ENCODE data around the gene FOXF2. TPM values are rescaled to one million over a fixed set of nuclear protein-coding genes. Genes with fewer than 3 reads are reported as not detected.

Gene FOXF2
- total RNA-seq, 1 experiment from 2014 or later, result not detected

GRCh38 chr6:1420382-1420781 lies 31.0 kb downstream of the FOXF2 start:
- intact Hi-C loops (cut with micrococcal nuclease), result no loop called here
- no TSS peak for BruUV-seq (replicated peaks)
- CTCF ChIA-PET, result no interaction called here

GRCh38 chr6:1422290-1422689 lies 32.9 kb downstream of the FOXF2 start:
- H3F3A ChIP-seq (ENCODE audit: low read length, unreplicated experiment), result no peaks in the 10 kb centered on the region
- intact Hi-C loops (cut with micrococcal nuclease), result no loop called here
- no peaks in the 10 kb centered on the region for H3K9me2 ChIP-seq (replicated peaks; ENCODE audit: low read length)
- H2AFZ ChIP-seq (ENCODE audit: low read length), result no peak overlapping the region
- H3K9me3 ChIP-seq (ENCODE audit: low read length), result no peaks in the 10 kb centered on the region
- no TSS peak for BruUV-seq (replicated peaks)
- H3K27ac ChIP-seq (ENCODE audit: low read length), result no peak overlapping the region
- peak; percentile 46 for DNase-seq
- no peak for TF ChIP-seq EZH2 (IDR thresholded peaks at IDR 0.05; ENCODE audit: low read length, unreplicated experiment)
- TF ChIP-seq CTCF (conservative IDR thresholded peaks at IDR 0.05; ENCODE audit: low read depth, low read length), result no peak
- no peak for TF ChIP-seq EZH2phosphoT487 (IDR thresholded peaks at IDR 0.05; ENCODE audit: borderline replicate concordance, low read length)
- no peaks in the 10 kb centered on the region for H3K79me2 ChIP-seq (ENCODE audit: low read length)
- H3K4me2 ChIP-seq (ENCODE audit: low read length), result no peak overlapping the region
- H3K4me3 ChIP-seq (ENCODE audit: low read length), result no peak overlapping the region
- peak; percentile 68 for ATAC-seq
- H3K27me3 ChIP-seq (ENCODE audit: low read length), result peaks cover 28% of the 10 kb centered on the region
- POLR2A ChIA-PET (ENCODE audit: unreplicated experiment), result no interaction called here
- CTCF ChIA-PET, result interaction anchor here (0.7 to 0.9 kb wide), 2 partner anchors 14 to 41 kb away, joined by 4 to 5 read pairs; no protein-coding TSS in a partner anchor
- no peaks in the 10 kb centered on the region for H3K4me1 ChIP-seq (ENCODE audit: insufficient read depth, low read length)
- no peak overlapping the region for H3K9ac ChIP-seq (ENCODE audit: low read length)
- H3K36me3 ChIP-seq (ENCODE audit: low read depth, low read length), result no peaks in the 10 kb centered on the region
- H4K20me1 ChIP-seq (ENCODE audit: low read length), result no peaks in the 10 kb centered on the region

More at GRCh38 chr6:1420382-1420781, 31.0 kb downstream of the FOXF2 start:
- Histone ChIP-seq H3F3A (ENCODE audit: low read length, unreplicated experiment) (no peaks in the 10 kb centered on the region), H2AFZ (ENCODE audit: low read length) (no peak overlapping the region), H3K79me2 (ENCODE audit: low read length) (no peaks in the 10 kb centered on the region), H4K20me1 (ENCODE audit: low read length) (no peaks in the 10 kb centered on the region), H3K4me1 (ENCODE audit: insufficient read depth, low read length) (no peaks in the 10 kb centered on the region), H3K27me3 (ENCODE audit: low read length) (peaks cover 18% of the 10 kb centered on the region), H3K9ac (ENCODE audit: low read length) (no peak overlapping the region), H3K9me2 (replicated peaks; ENCODE audit: low read length) (no peaks in the 10 kb centered on the region), H3K27ac (ENCODE audit: low read length) (no peak overlapping the region), H3K4me2 (ENCODE audit: low read length) (no peak overlapping the region), H3K4me3 (ENCODE audit: low read length) (no peak overlapping the region), H3K36me3 (ENCODE audit: low read depth, low read length) (no peaks in the 10 kb centered on the region), H3K9me3 (ENCODE audit: low read length) (no peaks in the 10 kb centered on the region)
- POLR2A ChIA-PET (ENCODE audit: unreplicated experiment), result no interaction called here
- TF ChIP-seq EZH2 (IDR thresholded peaks at IDR 0.05; ENCODE audit: low read length, unreplicated experiment), result no peak
- no peak for TF ChIP-seq EZH2phosphoT487 (IDR thresholded peaks at IDR 0.05; ENCODE audit: borderline replicate concordance, low read length)
- TF ChIP-seq CTCF (conservative IDR thresholded peaks at IDR 0.05; ENCODE audit: low read depth, low read length), result no peak
- ATAC-seq (no peak), DNase-seq (no peak)

- Histone ChIP-seq H3K9ac (ENCODE audit: low read length) (no peak overlapping the region), H3K9me3 (ENCODE audit: low read length) (no peaks in the 10 kb centered on the region), H3K4me2 (ENCODE audit: low read length) (no peak overlapping the region), H3K4me1 (ENCODE audit: insufficient read depth, low read length) (no peaks in the 10 kb centered on the region), H3F3A (ENCODE audit: low read length, unreplicated experiment) (no peaks in the 10 kb centered on the region), H2AFZ (ENCODE audit: low read length) (no peak overlapping the region), H4K20me1 (ENCODE audit: low read length) (no peaks in the 10 kb centered on the region), H3K27me3 (ENCODE audit: low read length) (peaks cover 28% of the 10 kb centered on the region), H3K27ac (ENCODE audit: low read length) (no peak overlapping the region), H3K79me2 (ENCODE audit: low read length) (no peaks in the 10 kb centered on the region), H3K9me2 (replicated peaks; ENCODE audit: low read length) (no peaks in the 10 kb centered on the region), H3K4me3 (ENCODE audit: low read length) (no peak overlapping the region), H3K36me3 (ENCODE audit: low read depth, low read length) (no peaks in the 10 kb centered on the region)
- DNase-seq, result no peak
- no TSS peak for BruUV-seq (replicated peaks)
- TF ChIP-seq EZH2phosphoT487 (IDR thresholded peaks at IDR 0.05; ENCODE audit: borderline replicate concordance, low read length) (no peak), EZH2 (IDR thresholded peaks at IDR 0.05; ENCODE audit: low read length, unreplicated experiment) (no peak), CTCF (conservative IDR thresholded peaks at IDR 0.05; ENCODE audit: low read depth, low read length) (no peak)
- no peak for ATAC-seq
- POLR2A ChIA-PET (ENCODE audit: unreplicated experiment), result no interaction called here
- intact Hi-C loops (cut with micrococcal nuclease), result no loop called here
- CTCF ChIA-PET, result no interaction called here
Observed at GRCh38 chr6:1423578-1423977, 34.2 kb downstream of the FOXF2 start.
